Muscle of arm (tissue), 12 donors: ENCODE results near the gene INPP5D. TPM values are rescaled to one million over a fixed set of nuclear protein-coding genes. Genes with fewer than 3 reads are reported as not detected.

Source experiments
- polyA plus RNA-seq, 12 donors: library from polyadenylated mRNA; unstranded; fragments of 120-200 nt; gene quantifications; one replicate each; pipeline ENCODE4 v1.2.1, GENCODE V29; 2013; ENCODE audit not compliant: insufficient read length in 12 of 12

Gene INPP5D
- polyA plus RNA-seq, 12 donors: 5.0 to 26.1 (median 7.1) TPM; not detected in 1

Other genes with a start within 250 kb of the INPP5D start
- gene SNORC, start 190.1 kb upstream of the INPP5D start, polyA plus RNA-seq: 10 to 100 TPM in 1 of 12 donors, 1 to 10 TPM in 7, under 1 TPM in 3, not detected in 1; 0.45 to 11.2 (median 1.6) TPM
- gene NGEF, start 47.1 kb upstream of the INPP5D start, polyA plus RNA-seq: 1 to 10 TPM in 9 of 12 donors, under 1 TPM in 1, not detected in 2; 0.81 to 7.1 (median 1.6) TPM
- gene NEU2, start 27.7 kb upstream of the INPP5D start, polyA plus RNA-seq: not detected
- 10 to 100 TPM in 10 of 12 donors, 1 to 10 TPM in 1, not detected in 1; 7.8 to 19.6 (median 16.7) TPM for gene ATG16L1, start 191.3 kb downstream of the INPP5D start, polyA plus RNA-seq
- under 1 TPM in 9 of 12 donors, not detected in 3; 0.04 to 0.27 (median 0.07) TPM for gene SAG, start 247.5 kb downstream of the INPP5D start, polyA plus RNA-seq